SK-N-SH (cell line): ENCODE results near the gene SYNC. TPM values are rescaled to one million over a fixed set of nuclear protein-coding genes. Genes with fewer than 3 reads are reported as not detected.

Experiments used
- CTCF ChIA-PET: fragments of 300-600, 350-600 bp; formaldehyde crosslinking; extraction: SDS; loops from one replicate; lab custom pipeline; 2021; lab: Yijun Ruan, JAX
- POLR2A ChIA-PET: fragments of 350-600 bp; sonication (Branson Sonifier 250); formaldehyde crosslinking; extraction: SDS; loops from one replicate; lab custom pipeline; 2020; ENCODE audit warnings: antibody characterized with exemption, inconsistent platforms; lab: Yijun Ruan, JAX
- DNase-seq: peaks from one replicate; pipeline ENCODE4 v3.0.0; 2012
- H2AFZ ChIP-seq: fragments of 200-600 bp; sonication (generic); 2 replicates; pipeline ENCODE4 v1.8.1; 2016; ENCODE audit warnings: antibody characterized with exemption, mild to moderate bottlenecking, low read depth
- H3F3A ChIP-seq: fragments of 200-600 bp; sonication (generic); replicated peaks from 2 replicates; pipeline ENCODE3; 2016; ENCODE audit warnings: antibody characterized with exemption, mild to moderate bottlenecking; ENCODE audit not compliant: insufficient read depth
- H3K27ac ChIP-seq, 2 experiments: fragments of 200-500 bp in 1 of 2; fragments of 200-600 bp in 1 of 2; sonication (Bioruptor generic) in 1 of 2; sonication (generic), shearing (Covaris generic) in 1 of 2; 2 replicates each; pipeline versions ENCODE4 v1.5.1 to v1.6.1; 2014 to 2016; ENCODE audit warnings: low read depth in 2 of 2, inconsistent platforms in 1 of 2, low read length in 1 of 2, mild to moderate bottlenecking in 1 of 2, mixed read lengths in 1 of 2
- H3K27me3 ChIP-seq: fragments of 200-600 bp; sonication (generic), shearing (Covaris generic); 2 replicates; pipeline ENCODE4 v1.6.1; 2016; ENCODE audit warnings: mixed run types; ENCODE audit not compliant: insufficient read depth
- H3K36me3 ChIP-seq, 2 experiments: fragments of 200-500 bp in 1 of 2; fragments of 200-600 bp in 1 of 2; sonication (Bioruptor generic) in 1 of 2; sonication (generic) in 1 of 2; replicated peaks in 1 of 2; 2 replicates each; pipeline versions ENCODE3 to v1.5.1; 2014 to 2016; ENCODE audit warnings: low read length in 1 of 2, mild to moderate bottlenecking in 1 of 2; ENCODE audit not compliant: insufficient read depth in 2 of 2, control insufficient read depth in 1 of 2
- H3K4me1 ChIP-seq, 2 experiments: fragments of 200-500 bp in 1 of 2; fragments of 200-600 bp in 1 of 2; sonication (Bioruptor generic) in 1 of 2; sonication (generic), shearing (Covaris generic) in 1 of 2; 2 replicates each; pipeline versions ENCODE4 v1.5.1 to v1.6.1; 2014 to 2016; ENCODE audit warnings: low read depth in 1 of 2, low read length in 1 of 2, mixed run types in 1 of 2; ENCODE audit not compliant: insufficient read depth in 2 of 2, control insufficient read depth in 1 of 2
- H3K4me2 ChIP-seq: fragments of 200-600 bp; sonication (generic), shearing (Covaris generic); 2 replicates; pipeline ENCODE4 v1.6.1; 2017; ENCODE audit warnings: mixed run types
- H3K4me3 ChIP-seq, 2 experiments: fragments of 200-500 bp in 1 of 2; fragments of 200-600 bp in 1 of 2; sonication (Bioruptor generic) in 1 of 2; sonication (generic), shearing (Covaris generic) in 1 of 2; 2 replicates each; pipeline versions ENCODE4 v1.5.1 to v1.8.1; 2014 to 2016; ENCODE audit warnings: low read depth in 2 of 2, inconsistent platforms in 1 of 2, low read length in 1 of 2, mild to moderate bottlenecking in 1 of 2, mixed read lengths in 1 of 2, moderate library complexity in 1 of 2
- H3K79me2 ChIP-seq: fragments of 200-600 bp; sonication (generic); 2 replicates; pipeline ENCODE4 v1.8.1; 2017; ENCODE audit warnings: mild to moderate bottlenecking; ENCODE audit not compliant: insufficient read depth
- H3K9ac ChIP-seq: fragments of 200-600 bp; sonication (generic); 2 replicates; pipeline ENCODE4 v1.6.1; 2017; ENCODE audit warnings: mixed run types
- H3K9me2 ChIP-seq: fragments of 200-600 bp; sonication (generic); 2 replicates; pipeline ENCODE4 v1.6.1; 2017; ENCODE audit warnings: mixed run types
- H3K9me3 ChIP-seq: fragments of 200-600 bp; sonication (generic); 2 replicates; pipeline ENCODE4 v1.6.1; 2017; ENCODE audit warnings: mixed run types, mild to moderate bottlenecking, moderate library complexity
- H4K20me1 ChIP-seq: fragments of 200-600 bp; sonication (generic); 2 replicates; pipeline ENCODE4 v1.6.1; 2017; ENCODE audit warnings: mild to moderate bottlenecking, mixed run types; ENCODE audit not compliant: insufficient read depth
- CHD2 ChIP-seq: fragments of 150-350 bp; IDR thresholded peaks from 2 replicates; pipeline ENCODE4 v1.6.1; 2018; ENCODE audit warnings: low read length; ENCODE audit not compliant: partially characterized antibody
- ELF1 ChIP-seq: IDR thresholded peaks from 2 replicates; pipeline ENCODE4 v1.4.0; 2012
- EP300 ChIP-seq, 2 experiments: IDR thresholded peaks; 2 replicates each; pipeline versions ENCODE4 v1.4.0 to v1.6.1; 2012; ENCODE audit warnings: borderline replicate concordance in 1 of 2, low read depth in 1 of 2, low read length in 1 of 2
- EZH2phosphoT487 ChIP-seq: fragments of 200-600 bp; sonication (generic); IDR thresholded peaks from 2 replicates; pipeline ENCODE4 v1.6.1; 2017; ENCODE audit warnings: low read depth, mixed run types, mild to moderate bottlenecking, antibody characterized with exemption, moderate library complexity, borderline replicate concordance
- GABPA ChIP-seq: IDR thresholded peaks from 2 replicates; pipeline ENCODE4 v1.4.0; 2012; ENCODE audit warnings: low read depth, mild to moderate bottlenecking
- GATA2 ChIP-seq: sonication (generic); formaldehyde crosslinking; IDR thresholded peaks from 2 replicates; pipeline ENCODE4 v1.5.0; 2020; ENCODE audit warnings: mild to moderate bottlenecking, missing genetic modification reagents
- JUND ChIP-seq: IDR thresholded peaks from 2 replicates; pipeline ENCODE4 v1.4.0; 2012
- MEF2A ChIP-seq: IDR thresholded peaks from 2 replicates; pipeline ENCODE4 v1.4.0; 2012; ENCODE audit warnings: low read depth, borderline replicate concordance
- MXI1 ChIP-seq: IDR thresholded peaks from 2 replicates; pipeline ENCODE4 v1.6.1; 2012; ENCODE audit warnings: mild to moderate bottlenecking, low read depth, low read length, improper control_type of control experiment
- NFIC ChIP-seq: IDR thresholded peaks from 2 replicates; pipeline ENCODE4 v1.4.0; 2012; ENCODE audit warnings: borderline replicate concordance
- POLR2AphosphoS5 ChIP-seq: IDR thresholded peaks from 2 replicates; pipeline ENCODE4 v1.6.1; 2012; ENCODE audit warnings: low read depth, low read length
- RAD21 ChIP-seq: IDR thresholded peaks from 2 replicates; pipeline ENCODE4 v1.6.1; 2012; ENCODE audit warnings: mild to moderate bottlenecking, low read length
- RCOR1 ChIP-seq: fragments of 150-350 bp; IDR thresholded peaks from 2 replicates; pipeline ENCODE4 v1.6.1; 2017; ENCODE audit warnings: antibody characterized with exemption, low read length
- RFX5 ChIP-seq: IDR thresholded peaks from 2 replicates; pipeline ENCODE4 v1.6.1; 2012; ENCODE audit warnings: mild to moderate bottlenecking, improper control_type of control experiment, low read length
- RXRA ChIP-seq: IDR thresholded peaks from 2 replicates; pipeline ENCODE4 v1.4.0; 2012; ENCODE audit warnings: low read depth, mild to moderate bottlenecking, borderline replicate concordance
- SIN3A ChIP-seq: IDR thresholded peaks from 2 replicates; pipeline ENCODE4 v1.6.1; 2012; ENCODE audit warnings: low read depth, mild to moderate bottlenecking, low read length, moderate library complexity, borderline replicate concordance
- SMC3 ChIP-seq: IDR thresholded peaks from 2 replicates; pipeline ENCODE4 v1.6.1; 2012; ENCODE audit warnings: low read depth, low read length, improper control_type of control experiment
- TAF1 ChIP-seq: IDR thresholded peaks from 2 replicates; pipeline ENCODE4 v1.6.1; 2012; ENCODE audit warnings: low read depth, mild to moderate bottlenecking, low read length, moderate library complexity, borderline replicate concordance
- TEAD4 ChIP-seq: IDR thresholded peaks from 2 replicates; pipeline ENCODE4 v1.4.0; 2012; ENCODE audit warnings: mild to moderate bottlenecking, borderline replicate concordance; ENCODE audit not compliant: insufficient read depth
- WGBS: methylation state at CpG from one replicate; pipeline ENCODE4 v1.1.6; 2017; ENCODE audit warnings: low lambda C conversion rate; 5-methylcytosine and 5-hydroxymethylcytosine counted together
- polyA plus RNA-seq, 3 experiments: library from polyadenylated mRNA; depleted of rRNA; stranded (reverse); fragments of >200 nt; gene quantifications; 2 replicates each; pipeline ENCODE4 v1.2.3, GENCODE V29; 2012
- TF ChIP-seq, protein P1 (sequence below): fragments of 150-350 bp; IDR thresholded peaks from 2 replicates; pipeline ENCODE4 v1.6.1; 2017; ENCODE audit warnings: antibody characterized with exemption, low read length, low read depth, borderline replicate concordance
- TF ChIP-seq, protein P2 (sequence below): fragments of 150-350 bp; IDR thresholded peaks from 2 replicates; pipeline ENCODE4 v1.6.1; 2016; ENCODE audit warnings: mild to moderate bottlenecking, low read depth, low read length
- TF ChIP-seq, protein P3 (sequence below): IDR thresholded peaks from 2 replicates; pipeline ENCODE4 v1.4.0; 2012; ENCODE audit warnings: low read depth, borderline replicate concordance
- TF ChIP-seq, protein P4 (sequence below): IDR thresholded peaks from 2 replicates; pipeline ENCODE4 v1.4.0; 2012; ENCODE audit warnings: low read depth
- TF ChIP-seq, protein P5 (sequence below): IDR thresholded peaks from 2 replicates; pipeline ENCODE4; 2012

The SYNC gene
- polyA plus RNA-seq, 1 of the 3 experiments (the other 2 are of a cell fraction) = 25.6 TPM

DNA sequence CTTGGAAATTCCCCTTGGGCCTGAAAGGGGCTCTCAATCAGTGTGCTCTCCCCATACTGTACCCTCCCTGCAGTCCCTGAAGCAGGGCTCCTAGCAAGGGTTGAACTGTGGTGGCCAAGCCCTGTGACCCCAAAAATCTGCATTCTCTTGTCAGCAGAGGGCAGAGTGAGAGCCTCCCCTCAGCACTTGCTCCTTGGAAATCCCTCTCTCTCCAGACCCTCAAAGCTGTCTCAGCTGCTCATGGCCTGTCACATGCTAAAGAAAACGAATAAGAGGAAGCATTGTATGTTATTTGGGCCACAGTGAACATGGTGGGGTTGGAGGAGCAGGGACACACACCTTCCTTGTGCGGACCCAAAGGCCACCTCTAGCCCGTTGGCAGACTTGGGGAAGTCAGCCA lies 47.2 kb upstream of the SYNC start:
- Histone ChIP-seq H3F3A (no peaks in the 10 kb centered on the region), H3K79me2 (no peaks in the 10 kb centered on the region), H3K4me2 (no peak overlapping the region), H4K20me1 (no peaks in the 10 kb centered on the region), H3K9ac (no peak overlapping the region), H3K4me1 (peaks cover 0 to 7% of the 10 kb centered on the region in 2 experiments; a peak in 1 of 4 replicates), H3K4me3 (no peak overlapping the region), H2AFZ (no peak overlapping the region), H3K36me3 (no peaks in the 10 kb centered on the region), H3K9me3 (no peaks in the 10 kb centered on the region), H3K27ac (no peak overlapping the region), H3K27me3 (no peaks in the 10 kb centered on the region), H3K9me2 (no peaks in the 10 kb centered on the region)
- TF ChIP-seq RFX5 (no peak), NFIC (no peak), MXI1 (no peak), CHD2 (no peak), GABPA (no peak), RXRA (no peak), EZH2phosphoT487 (no peak), POLR2AphosphoS5 (no peak), JUND (no peak), EP300 (IDR thresholded peaks at IDR 0.05; ENCODE audit: borderline replicate concordance in 1 of 2, low read depth in 1 of 2, low read length in 1 of 2) (no peak), MEF2A (no peak), TEAD4 (no peak), TAF1 (no peak)
- 75% methylated on average over 3 of the region's 3 CpGs for WGBS
- ChIA-PET POLR2A (interaction anchor here (0.6 kb wide), 1 partner anchor 34 kb away, joined by 4 read pairs; no protein-coding TSS in a partner anchor), CTCF (interaction anchor here (0.7 to 2.4 kb wide), 4 partner anchors 22 to 349 kb away, joined by 3 to 13 read pairs (median 8); no protein-coding TSS in a partner anchor)
- no peak for DNase-seq

DNA sequence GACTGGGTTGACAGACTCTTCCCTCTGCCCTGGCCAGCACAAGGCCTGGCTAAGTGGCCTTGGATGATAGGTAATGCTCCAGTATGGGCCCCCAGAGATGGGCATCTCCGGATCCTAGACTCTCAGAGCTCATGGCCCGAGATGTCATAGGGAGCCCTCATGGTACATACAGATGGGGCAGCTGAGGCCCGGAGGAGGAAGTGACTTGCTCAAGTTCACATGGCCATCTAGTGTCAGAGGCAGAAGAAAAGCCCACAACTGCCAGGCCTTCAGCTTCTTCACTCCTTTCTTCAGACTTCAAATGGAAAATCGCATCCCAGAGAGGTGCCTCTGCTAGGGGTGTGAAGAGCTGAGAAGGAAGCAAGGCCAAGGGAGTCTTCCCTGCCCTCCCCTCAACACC lies 46.8 kb upstream of the SYNC start:
- peaks cover 0 to 4% of the 10 kb centered on the region in 2 experiments; a peak in 1 of 4 replicates for H3K4me1 ChIP-seq
- no peak overlapping the region for H2AFZ ChIP-seq
- CTCF ChIA-PET = interaction anchor here (0.7 to 2.4 kb wide), 5 partner anchors 22 to 348 kb away, joined by 3 to 13 read pairs (median 4); no protein-coding TSS in a partner anchor
- WGBS = 57% methylated on average over 1 of the region's 4 CpGs
- H3K9ac ChIP-seq = no peak overlapping the region
- H3K27me3 ChIP-seq = no peaks in the 10 kb centered on the region
- no peak for DNase-seq
- no peaks in the 10 kb centered on the region for H3K36me3 ChIP-seq
- no peaks in the 10 kb centered on the region for H3K9me3 ChIP-seq
- no peak overlapping the region for H3K27ac ChIP-seq
- no peaks in the 10 kb centered on the region for H3F3A ChIP-seq
- H3K9me2 ChIP-seq = no peaks in the 10 kb centered on the region
- POLR2A ChIA-PET = interaction anchor here (0.6 kb wide), 1 partner anchor 35 kb away, joined by 4 read pairs; no protein-coding TSS in a partner anchor
- H3K4me3 ChIP-seq = no peak overlapping the region
- no peaks in the 10 kb centered on the region for H4K20me1 ChIP-seq
- no peaks in the 10 kb centered on the region for H3K79me2 ChIP-seq
- no peak overlapping the region for H3K4me2 ChIP-seq
- TF ChIP-seq, protein P1, sequence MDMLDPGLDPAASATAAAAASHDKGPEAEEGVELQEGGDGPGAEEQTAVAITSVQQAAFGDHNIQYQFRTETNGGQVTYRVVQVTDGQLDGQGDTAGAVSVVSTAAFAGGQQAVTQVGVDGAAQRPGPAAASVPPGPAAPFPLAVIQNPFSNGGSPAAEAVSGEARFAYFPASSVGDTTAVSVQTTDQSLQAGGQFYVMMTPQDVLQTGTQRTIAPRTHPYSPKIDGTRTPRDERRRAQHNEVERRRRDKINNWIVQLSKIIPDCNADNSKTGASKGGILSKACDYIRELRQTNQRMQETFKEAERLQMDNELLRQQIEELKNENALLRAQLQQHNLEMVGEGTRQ = no peak
- TF ChIP-seq, protein P2, sequence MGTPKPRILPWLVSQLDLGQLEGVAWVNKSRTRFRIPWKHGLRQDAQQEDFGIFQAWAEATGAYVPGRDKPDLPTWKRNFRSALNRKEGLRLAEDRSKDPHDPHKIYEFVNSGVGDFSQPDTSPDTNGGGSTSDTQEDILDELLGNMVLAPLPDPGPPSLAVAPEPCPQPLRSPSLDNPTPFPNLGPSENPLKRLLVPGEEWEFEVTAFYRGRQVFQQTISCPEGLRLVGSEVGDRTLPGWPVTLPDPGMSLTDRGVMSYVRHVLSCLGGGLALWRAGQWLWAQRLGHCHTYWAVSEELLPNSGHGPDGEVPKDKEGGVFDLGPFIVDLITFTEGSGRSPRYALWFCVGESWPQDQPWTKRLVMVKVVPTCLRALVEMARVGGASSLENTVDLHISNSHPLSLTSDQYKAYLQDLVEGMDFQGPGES = no peak
- TF ChIP-seq SMC3 = no peak
- no peak for TF ChIP-seq RCOR1
- no peak for TF ChIP-seq GATA2 (CRISPR knock-in tag)
- no peak for TF ChIP-seq EP300 (IDR thresholded peaks at IDR 0.05; ENCODE audit: borderline replicate concordance in 1 of 2, low read depth in 1 of 2, low read length in 1 of 2)
- TF ChIP-seq SIN3A = no peak
- TF ChIP-seq JUND = no peak
- TF ChIP-seq RAD21 = no peak
- TF ChIP-seq MXI1 = no peak
- TF ChIP-seq GABPA = no peak
- no peak for TF ChIP-seq TAF1
- no peak for TF ChIP-seq TEAD4
- TF ChIP-seq ELF1 = no peak
- TF ChIP-seq, protein P3, sequence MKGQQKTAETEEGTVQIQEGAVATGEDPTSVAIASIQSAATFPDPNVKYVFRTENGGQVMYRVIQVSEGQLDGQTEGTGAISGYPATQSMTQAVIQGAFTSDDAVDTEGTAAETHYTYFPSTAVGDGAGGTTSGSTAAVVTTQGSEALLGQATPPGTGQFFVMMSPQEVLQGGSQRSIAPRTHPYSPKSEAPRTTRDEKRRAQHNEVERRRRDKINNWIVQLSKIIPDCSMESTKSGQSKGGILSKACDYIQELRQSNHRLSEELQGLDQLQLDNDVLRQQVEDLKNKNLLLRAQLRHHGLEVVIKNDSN = no peak
- TF ChIP-seq, protein P4, sequence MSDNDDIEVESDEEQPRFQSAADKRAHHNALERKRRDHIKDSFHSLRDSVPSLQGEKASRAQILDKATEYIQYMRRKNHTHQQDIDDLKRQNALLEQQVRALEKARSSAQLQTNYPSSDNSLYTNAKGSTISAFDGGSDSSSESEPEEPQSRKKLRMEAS = no peak
- TF ChIP-seq, protein P5, sequence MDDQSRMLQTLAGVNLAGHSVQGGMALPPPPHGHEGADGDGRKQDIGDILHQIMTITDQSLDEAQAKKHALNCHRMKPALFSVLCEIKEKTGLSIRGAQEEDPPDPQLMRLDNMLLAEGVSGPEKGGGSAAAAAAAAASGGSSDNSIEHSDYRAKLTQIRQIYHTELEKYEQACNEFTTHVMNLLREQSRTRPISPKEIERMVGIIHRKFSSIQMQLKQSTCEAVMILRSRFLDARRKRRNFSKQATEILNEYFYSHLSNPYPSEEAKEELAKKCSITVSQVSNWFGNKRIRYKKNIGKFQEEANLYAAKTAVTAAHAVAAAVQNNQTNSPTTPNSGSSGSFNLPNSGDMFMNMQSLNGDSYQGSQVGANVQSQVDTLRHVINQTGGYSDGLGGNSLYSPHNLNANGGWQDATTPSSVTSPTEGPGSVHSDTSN = no peak
- TF ChIP-seq CHD2 = no peak
